SJSA1 (cell line): ENCODE data around the gene ACOT7. TPM values are rescaled to one million over a fixed set of nuclear protein-coding genes. Genes with fewer than 3 reads are reported as not detected.

Experiments
- DNase-seq, 2 experiments: peaks; one replicate each; pipeline ENCODE4 v3.0.0-alpha.2; 2015 to 2020; ENCODE audit warnings: low spot score in 2 of 2, low read depth in 1 of 2
- H3K27ac ChIP-seq: fragments of 250-450 bp; sonication (Bioruptor Pico); 2 replicates; pipeline ENCODE4 v1.5.1; 2020; ENCODE audit warnings: mild to moderate bottlenecking, moderate library complexity
- H3K27me3 ChIP-seq: fragments of 250-450 bp; sonication (Bioruptor Pico); replicated peaks from 2 replicates; pipeline ENCODE4 v1.5.1; 2020; ENCODE audit warnings: mild to moderate bottlenecking, moderate library complexity
- H3K36me3 ChIP-seq: fragments of 250-450 bp; sonication (Bioruptor Pico); 2 replicates; pipeline ENCODE4 v1.5.1; 2020; ENCODE audit warnings: mild to moderate bottlenecking
- H3K4me1 ChIP-seq: fragments of 250-450 bp; sonication (Bioruptor Pico); replicated peaks from 2 replicates; pipeline ENCODE4 v1.6.1; 2021; ENCODE audit warnings: mild to moderate bottlenecking
- H3K4me3 ChIP-seq: fragments of 250-450 bp; sonication (Bioruptor Pico); 2 replicates; pipeline ENCODE4 v1.5.1; 2020; ENCODE audit warnings: mild to moderate bottlenecking
- H3K9me3 ChIP-seq: fragments of 250-450 bp; sonication (Bioruptor Pico); replicated peaks from 2 replicates; pipeline ENCODE4 v1.5.1; 2020; ENCODE audit warnings: mild to moderate bottlenecking
- total RNA-seq: library from RNA; depleted of rRNA; stranded (reverse); fragments of >200 nt; shearing (Covaris generic); gene quantifications from 2 replicates; pipeline ENCODE4 v1.2.3, GENCODE V29; 2014

Gene ACOT7
- total RNA-seq, 1 experiment from 2014 or later = 33.9 TPM

DNA sequence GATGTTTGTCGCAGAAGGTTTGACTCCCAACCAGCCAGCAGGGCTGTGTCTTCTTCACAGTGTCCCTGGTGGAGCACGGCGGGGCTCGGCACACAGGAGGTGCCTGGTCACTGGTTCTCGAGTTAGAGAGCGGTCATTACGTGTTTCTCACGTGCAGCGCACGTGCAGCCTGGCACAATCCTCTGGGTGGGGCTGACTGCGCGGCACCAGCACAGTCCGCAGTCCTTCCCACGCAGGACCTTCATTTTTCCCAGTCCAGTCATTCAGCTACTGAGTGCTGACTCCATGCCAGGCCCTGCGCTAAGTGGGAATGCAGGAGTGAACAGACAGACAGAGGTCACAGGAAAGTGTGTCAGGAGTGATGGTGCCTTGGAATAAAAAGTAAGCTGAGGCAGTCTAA is 86.5 kb downstream of the ACOT7 start:
- no peaks in the 10 kb centered on the region for H3K4me1 ChIP-seq
- no peak overlapping the region for H3K4me3 ChIP-seq
- DNase-seq = no peak
- no peaks in the 10 kb centered on the region for H3K36me3 ChIP-seq
- H3K9me3 ChIP-seq = no peaks in the 10 kb centered on the region
- H3K27me3 ChIP-seq = no peaks in the 10 kb centered on the region
- H3K27ac ChIP-seq = no peak overlapping the region

DNA sequence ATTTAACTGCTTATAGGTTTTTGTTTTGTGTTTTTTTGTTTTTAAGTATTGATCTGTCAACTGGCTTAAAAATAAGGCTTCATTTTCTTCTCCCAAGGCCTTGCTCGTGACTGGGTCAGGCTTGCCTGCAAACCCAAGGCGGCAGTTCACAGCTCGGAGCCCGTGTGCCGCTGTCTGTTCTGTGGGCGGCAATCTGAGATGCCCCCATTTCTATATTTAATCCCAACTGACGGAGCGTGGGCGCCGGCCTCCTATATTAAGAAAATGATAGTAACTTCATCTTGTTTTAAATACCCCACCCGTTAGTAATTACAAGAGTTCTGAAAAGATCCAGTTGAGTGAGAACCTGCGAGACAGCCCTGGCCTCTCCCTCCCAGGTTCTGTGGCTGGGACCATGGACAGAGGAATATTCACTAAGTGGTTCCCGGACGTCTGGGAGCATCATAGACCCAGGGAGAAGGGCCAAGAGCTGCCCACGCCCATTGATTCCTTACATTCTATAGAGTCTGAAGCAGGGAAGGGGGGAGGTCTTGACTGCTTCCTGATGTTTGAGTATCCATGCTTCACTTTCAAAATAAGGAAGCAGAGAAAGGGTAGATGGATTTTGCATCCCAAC is 90.1 kb downstream of the ACOT7 start:
- Histone ChIP-seq H3K4me1 (no peaks in the 10 kb centered on the region), H3K36me3 (no peaks in the 10 kb centered on the region), H3K9me3 (no peaks in the 10 kb centered on the region), H3K4me3 (no peak overlapping the region), H3K27me3 (no peaks in the 10 kb centered on the region), H3K27ac (no peak overlapping the region)
- no peak for DNase-seq

DNA sequence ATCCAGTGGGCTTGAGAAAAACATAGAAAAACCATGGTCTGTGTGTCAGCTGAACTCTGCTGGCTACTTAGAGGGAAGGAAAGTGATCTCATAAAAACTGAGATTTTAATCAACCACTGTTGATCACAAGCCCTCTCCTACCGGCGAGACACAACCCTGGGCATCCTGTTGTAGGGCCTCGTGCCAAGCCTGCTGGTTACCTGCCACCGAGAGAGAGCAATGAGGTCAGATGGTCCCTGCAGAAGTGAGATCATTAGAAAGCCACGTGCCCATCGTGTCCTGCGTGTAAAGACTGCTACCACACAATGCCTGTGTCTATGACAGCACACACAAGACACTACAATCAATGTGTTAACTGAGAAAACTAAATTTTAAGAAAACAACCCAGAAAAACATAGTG is 91.0 kb downstream of the ACOT7 start:
- no peaks in the 10 kb centered on the region for H3K27me3 ChIP-seq
- H3K4me1 ChIP-seq = no peaks in the 10 kb centered on the region
- no peak for DNase-seq
- no peaks in the 10 kb centered on the region for H3K36me3 ChIP-seq
- H3K9me3 ChIP-seq = no peaks in the 10 kb centered on the region
- no peak overlapping the region for H3K27ac ChIP-seq
- H3K4me3 ChIP-seq = no peak overlapping the region

DNA sequence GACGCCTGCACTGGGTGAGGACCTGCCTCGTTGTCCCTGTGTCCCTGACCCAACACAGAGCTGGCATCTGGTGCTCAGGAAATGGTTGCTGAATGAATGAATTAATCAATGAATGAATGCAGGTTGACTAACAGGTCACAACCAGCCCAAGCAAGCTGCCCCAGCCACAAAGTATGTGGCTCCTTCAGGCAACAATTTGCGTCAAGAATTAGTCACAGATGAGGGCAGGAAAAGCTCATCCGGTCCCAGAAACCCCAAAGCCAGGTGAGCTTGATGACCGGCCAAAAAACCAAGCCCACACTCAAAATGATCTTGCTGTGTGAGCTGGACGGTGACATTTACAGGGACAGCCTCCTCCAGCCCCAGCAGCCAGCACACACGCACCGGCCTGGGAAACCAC is 92.0 kb downstream of the ACOT7 start:
- Histone ChIP-seq H3K27ac (no peak overlapping the region), H3K27me3 (no peaks in the 10 kb centered on the region), H3K4me1 (no peaks in the 10 kb centered on the region), H3K9me3 (no peaks in the 10 kb centered on the region), H3K36me3 (no peaks in the 10 kb centered on the region), H3K4me3 (no peak overlapping the region)
- DNase-seq = no peak

DNA sequence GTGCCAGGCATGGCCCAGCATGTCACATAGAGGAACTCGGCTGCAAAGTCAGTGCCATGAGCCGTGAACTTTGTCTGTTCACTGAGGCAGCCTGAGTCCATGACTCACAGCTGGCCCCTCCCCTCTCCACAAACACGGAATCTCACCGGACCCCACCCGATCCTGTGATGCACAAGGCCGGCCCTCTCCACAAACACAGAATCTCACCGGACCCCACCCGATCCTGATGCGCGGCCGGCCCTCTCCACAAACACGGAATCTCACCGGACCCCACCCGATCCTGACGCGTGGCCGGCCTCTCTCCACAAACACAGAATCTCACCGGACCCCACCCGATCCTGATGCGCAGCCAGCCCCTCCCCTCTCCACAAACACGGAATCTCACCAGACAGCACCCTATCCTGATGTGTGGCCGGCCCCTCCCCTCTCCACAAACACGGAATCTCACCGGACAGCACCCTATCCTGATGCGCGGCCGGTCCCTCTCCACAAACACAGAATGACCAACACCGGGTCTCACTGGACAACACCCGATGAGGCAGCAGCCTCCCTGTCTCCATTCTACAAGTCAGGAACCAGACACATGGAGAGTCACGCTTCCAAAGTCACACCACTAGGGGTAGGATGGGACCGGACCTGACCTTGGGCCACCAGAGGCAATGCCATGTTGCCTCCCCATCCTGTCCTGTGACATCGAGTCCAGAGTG is 93.1 kb downstream of the ACOT7 start:
- H3K4me1 ChIP-seq = no peaks in the 10 kb centered on the region
- no peak for DNase-seq
- no peaks in the 10 kb centered on the region for H3K27me3 ChIP-seq
- no peak overlapping the region for H3K27ac ChIP-seq
- H3K4me3 ChIP-seq = no peak overlapping the region
- H3K9me3 ChIP-seq = no peaks in the 10 kb centered on the region
- H3K36me3 ChIP-seq = no peaks in the 10 kb centered on the region

DNA sequence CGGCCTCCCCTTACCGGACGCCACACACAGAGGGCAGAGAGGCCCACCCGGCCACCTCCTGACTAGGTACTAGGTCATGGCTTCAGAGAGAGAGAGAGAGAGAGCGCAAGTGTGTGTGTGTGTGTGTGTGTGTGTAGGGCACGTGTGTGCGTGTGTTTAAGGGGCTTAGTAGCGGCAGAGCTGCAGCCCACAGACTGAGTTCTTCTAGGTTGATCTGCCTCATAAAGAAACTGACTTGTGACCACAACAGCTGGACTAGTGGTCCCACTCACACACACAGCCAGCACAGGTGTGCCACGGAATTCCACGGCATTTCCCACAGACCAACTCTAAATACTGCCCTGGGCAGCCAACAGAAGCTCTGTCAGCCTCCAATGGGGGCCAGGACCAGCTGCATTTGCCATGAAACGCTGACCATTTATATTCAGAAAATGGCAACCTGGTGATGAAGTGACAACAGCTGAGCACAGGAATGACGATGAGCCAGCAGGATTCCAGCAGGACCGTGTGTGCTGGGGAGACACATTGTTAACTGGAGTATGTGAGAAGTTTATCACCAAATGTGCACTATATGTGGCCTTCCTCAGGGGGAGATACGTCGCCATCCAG is 93.9 kb downstream of the ACOT7 start:
- Histone ChIP-seq H3K27ac (no peak overlapping the region), H3K4me3 (no peak overlapping the region), H3K4me1 (peaks cover 6% of the 10 kb centered on the region), H3K36me3 (no peaks in the 10 kb centered on the region), H3K27me3 (no peaks in the 10 kb centered on the region), H3K9me3 (no peaks in the 10 kb centered on the region)
- no peak for DNase-seq

DNA sequence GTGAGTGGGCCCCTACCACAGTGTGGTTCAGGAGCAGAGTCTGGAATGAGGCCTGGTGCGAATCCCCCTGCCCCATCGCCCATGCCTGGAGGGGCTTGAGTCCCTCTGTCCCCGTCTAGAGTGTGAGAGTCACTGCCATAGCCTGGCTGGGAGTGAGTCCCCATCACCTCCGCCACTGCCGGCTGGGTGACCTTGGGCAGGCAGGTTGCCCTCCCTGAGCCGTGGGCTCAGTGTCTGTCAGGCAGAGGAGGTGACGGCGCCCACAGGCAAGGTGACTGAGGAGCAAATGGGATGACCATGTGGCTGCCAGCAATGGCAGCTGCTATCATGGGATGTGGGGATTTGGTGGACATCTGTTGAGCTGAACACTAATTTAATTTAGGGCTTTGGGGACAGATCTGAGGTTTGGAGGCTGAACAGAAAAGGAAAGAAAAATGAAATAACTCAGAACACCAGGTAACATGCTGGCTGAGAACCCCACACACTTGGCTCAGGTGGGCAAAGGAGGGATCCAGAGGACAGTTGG is 94.6 kb downstream of the ACOT7 start:
- H3K27me3 ChIP-seq = no peaks in the 10 kb centered on the region
- H3K4me1 ChIP-seq = peaks cover 13% of the 10 kb centered on the region
- H3K36me3 ChIP-seq = peaks cover 4% of the 10 kb centered on the region; the same call in 1 of the 2 replicates
- H3K9me3 ChIP-seq = no peaks in the 10 kb centered on the region
- no peak overlapping the region for H3K4me3 ChIP-seq
- H3K27ac ChIP-seq = no peak overlapping the region
- DNase-seq = no peak

DNA sequence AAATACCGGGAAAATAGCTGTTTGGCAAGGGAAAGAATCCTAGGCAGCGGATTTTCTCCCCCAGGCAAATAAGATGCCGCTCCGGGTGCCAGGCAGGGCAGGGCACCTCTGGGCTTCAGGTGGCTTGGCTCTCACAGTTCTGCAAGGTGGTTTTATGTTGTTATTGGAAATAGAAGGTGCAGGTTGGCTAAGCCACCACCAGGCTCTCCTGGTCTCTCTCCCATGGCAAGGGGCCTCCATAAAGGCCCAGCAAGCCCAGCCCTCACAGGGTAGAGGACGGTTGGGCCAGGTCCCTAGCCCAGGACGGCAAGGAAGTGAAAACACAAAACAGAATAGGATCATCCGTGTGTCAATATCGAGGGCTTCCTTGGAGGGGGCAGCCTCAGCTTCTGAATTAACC is 95.0 kb downstream of the ACOT7 start:
- H3K36me3 ChIP-seq = peaks cover 8% of the 10 kb centered on the region; the same call in 1 of the 2 replicates
- H3K4me3 ChIP-seq = no peak overlapping the region
- H3K27me3 ChIP-seq = no peaks in the 10 kb centered on the region
- no peak overlapping the region for H3K27ac ChIP-seq
- peaks cover 16% of the 10 kb centered on the region for H3K4me1 ChIP-seq
- DNase-seq = no peak
- H3K9me3 ChIP-seq = no peaks in the 10 kb centered on the region

DNA sequence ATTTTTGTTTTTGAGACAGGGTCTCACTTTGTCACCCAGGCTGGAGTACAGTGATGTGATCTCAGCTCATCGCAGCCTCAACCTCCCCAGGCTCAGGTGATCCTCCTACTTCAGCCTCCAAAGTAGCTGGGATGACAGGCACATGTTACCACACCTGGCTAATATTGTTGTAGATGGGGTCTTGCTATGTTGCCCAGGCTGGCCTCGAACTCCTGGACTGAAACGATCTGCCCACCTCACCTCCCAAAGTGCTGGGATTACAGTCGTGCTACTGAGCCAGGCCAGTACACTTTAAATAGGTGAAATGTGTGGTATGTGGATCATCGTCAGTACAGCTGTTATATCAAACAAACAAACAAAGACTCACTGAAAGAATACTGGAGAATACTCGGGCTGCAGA is 97.7 kb downstream of the ACOT7 start:
- H3K27ac ChIP-seq = no peak overlapping the region
- H3K4me1 ChIP-seq = peaks cover 16% of the 10 kb centered on the region
- H3K36me3 ChIP-seq = peaks cover 13% of the 10 kb centered on the region; the same call in 1 of the 2 replicates
- no peaks in the 10 kb centered on the region for H3K9me3 ChIP-seq
- DNase-seq = no peak
- H3K4me3 ChIP-seq = no peak overlapping the region
- H3K27me3 ChIP-seq = no peaks in the 10 kb centered on the region

DNA sequence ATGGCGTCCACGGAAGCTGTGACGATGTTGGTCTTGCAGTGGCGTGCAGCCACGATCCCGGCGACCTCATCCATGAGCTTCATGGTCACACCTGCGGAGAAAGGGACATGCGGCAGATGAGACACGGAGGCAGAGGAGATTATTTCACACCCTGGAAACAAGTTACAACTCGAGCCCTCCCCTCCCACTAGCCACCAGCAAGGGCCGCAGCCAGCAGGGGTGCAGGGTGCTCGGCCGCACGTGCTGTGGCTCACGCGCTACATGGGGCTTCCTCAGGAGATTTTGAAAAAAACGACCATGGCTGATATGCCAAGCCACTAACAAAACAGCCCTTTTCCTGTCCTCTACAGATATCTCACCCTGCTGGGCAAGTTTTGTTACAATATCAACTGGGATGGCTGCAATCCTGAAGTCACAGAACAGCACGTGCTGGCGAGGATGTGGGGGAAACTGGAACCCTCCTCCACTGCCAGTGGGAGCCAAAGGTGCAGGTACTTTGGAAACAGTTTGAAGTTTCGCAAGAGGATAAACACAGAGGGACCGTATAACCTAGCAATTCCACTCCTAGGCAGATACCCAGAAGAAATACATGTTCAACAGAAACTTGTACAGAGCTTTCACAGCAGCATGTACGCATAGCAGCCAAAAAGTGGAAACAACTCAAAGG is 98.5 kb downstream of the ACOT7 start:
- peaks cover 16% of the 10 kb centered on the region for H3K4me1 ChIP-seq

DNA sequence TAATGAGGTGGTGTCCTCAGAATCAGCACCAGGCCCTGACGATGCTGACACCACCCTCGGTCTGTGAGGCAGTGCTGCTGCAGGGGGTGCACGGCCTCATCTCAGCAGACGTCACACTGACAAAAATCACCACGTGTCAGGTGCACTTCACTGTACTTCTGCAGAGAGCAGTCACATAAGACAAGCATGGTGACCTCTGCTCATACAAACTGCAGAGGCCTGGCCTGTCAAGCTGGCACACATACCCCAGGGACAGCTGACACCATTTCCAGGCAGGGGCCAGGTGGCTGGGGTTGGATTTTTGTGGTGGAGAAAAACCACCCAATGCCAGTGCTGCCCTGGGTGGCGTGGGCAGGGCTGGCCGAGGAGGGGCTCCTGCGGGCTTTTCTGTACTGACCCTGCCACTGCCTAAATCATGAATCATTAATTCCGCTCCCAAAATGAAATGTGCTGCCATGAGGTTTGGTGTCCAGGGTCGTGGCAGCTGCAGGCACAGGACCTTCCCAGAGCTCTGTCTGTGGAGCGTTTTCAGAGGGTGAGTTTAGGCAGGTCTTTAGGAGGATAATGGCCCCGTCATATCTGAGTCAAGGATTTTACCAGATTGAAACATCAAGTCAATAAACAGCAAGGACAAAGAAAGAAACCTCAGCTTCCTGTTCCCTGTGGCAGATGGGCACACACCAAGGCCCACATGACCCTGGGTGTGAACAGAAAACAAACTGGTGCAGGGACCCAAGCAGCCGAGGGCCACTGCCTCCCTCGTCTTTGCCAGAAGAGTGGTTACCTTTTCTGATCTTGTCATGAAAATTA is 99.3 kb downstream of the ACOT7 start:
- H3K36me3 ChIP-seq = peaks cover 13% of the 10 kb centered on the region; the same call in 1 of the 2 replicates
- DNase-seq = peak in 1 of 2 experiments; percentile 11
- no peaks in the 10 kb centered on the region for H3K27me3 ChIP-seq
- no peak overlapping the region for H3K27ac ChIP-seq
- H3K9me3 ChIP-seq = no peaks in the 10 kb centered on the region
- H3K4me1 ChIP-seq = peaks cover 16% of the 10 kb centered on the region
- no peak overlapping the region for H3K4me3 ChIP-seq

More for the DNA sequence above, 98.5 kb downstream of the ACOT7 start:
- Histone ChIP-seq H3K27me3 (no peaks in the 10 kb centered on the region), H3K36me3 (peaks cover 13% of the 10 kb centered on the region; the same call in 1 of the 2 replicates), H3K9me3 (no peaks in the 10 kb centered on the region), H3K4me3 (no peak overlapping the region), H3K27ac (no peak overlapping the region)
- no peak for DNase-seq

DNA sequence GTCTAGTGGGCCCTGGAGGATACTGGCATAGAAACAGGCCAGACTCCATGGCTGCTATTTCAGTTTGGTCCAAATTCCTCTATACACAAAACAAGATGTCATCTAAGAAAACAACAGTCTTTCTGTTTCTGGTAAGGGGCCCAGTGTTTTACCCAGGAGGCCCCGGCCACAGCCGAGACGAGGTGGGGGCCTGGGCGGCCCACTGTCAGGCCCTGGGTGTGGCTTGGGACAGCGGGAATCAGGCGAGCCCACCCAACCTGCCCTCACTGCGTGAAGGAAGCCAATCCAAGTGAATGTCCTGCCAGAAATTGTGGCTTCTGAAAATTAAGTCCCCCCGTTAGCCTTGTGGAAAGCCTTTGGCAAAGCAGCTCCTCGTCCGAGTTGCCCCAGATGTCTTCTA is 101.5 kb downstream of the ACOT7 start:
- no peaks in the 10 kb centered on the region for H3K27me3 ChIP-seq
- no peak overlapping the region for H3K27ac ChIP-seq
- H3K9me3 ChIP-seq = no peaks in the 10 kb centered on the region
- peaks cover 13% of the 10 kb centered on the region; the same call in 1 of the 2 replicates for H3K36me3 ChIP-seq
- no peak for DNase-seq
- H3K4me1 ChIP-seq = peaks cover 16% of the 10 kb centered on the region
- H3K4me3 ChIP-seq = no peak overlapping the region

DNA sequence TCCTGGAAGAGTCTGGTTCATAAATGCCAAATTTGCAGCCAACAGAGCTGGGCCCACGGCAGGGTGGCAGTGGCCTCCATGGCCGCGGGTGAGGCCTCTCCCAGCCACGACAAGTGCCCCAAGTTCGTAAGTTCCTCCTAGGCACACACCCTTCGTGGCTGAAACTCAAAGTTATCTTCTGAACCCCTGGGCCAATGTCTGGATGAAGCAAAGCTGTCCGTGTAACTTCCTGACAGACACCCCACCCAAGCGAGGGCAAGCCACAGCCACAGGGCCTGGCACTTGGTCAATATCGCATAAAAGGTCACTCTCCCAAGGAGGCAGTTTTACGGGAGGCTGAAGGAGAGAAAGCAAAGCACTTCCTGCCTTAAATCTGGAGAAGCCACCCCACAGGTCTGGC is 104.9 kb downstream of the ACOT7 start:
- no peak overlapping the region for H3K27ac ChIP-seq
- H3K27me3 ChIP-seq = no peaks in the 10 kb centered on the region
- no peak overlapping the region for H3K4me3 ChIP-seq
- no peak for DNase-seq
- H3K36me3 ChIP-seq = peaks cover 6% of the 10 kb centered on the region; the same call in 1 of the 2 replicates
- no peaks in the 10 kb centered on the region; the same call in 1 of the 2 replicates for H3K4me1 ChIP-seq
- H3K9me3 ChIP-seq = no peaks in the 10 kb centered on the region
